MM.1S (cell line): Measurements from ENCODE around the gene GNPTG.

Source experiments
- EZH2 ChIP-seq: fragments of 300-600 bp; sonication (generic); optimal IDR thresholded peaks from 2 replicates; pipeline ENCODE3; 2017; ENCODE audit warnings: low read depth, mild to moderate bottlenecking, antibody characterized with exemption, low read length, mixed read lengths
- EZH2phosphoT487 ChIP-seq: fragments of 300-600 bp; sonication (generic); IDR thresholded peaks from 2 replicates; pipeline ENCODE4 v1.6.1; 2018; ENCODE audit warnings: antibody characterized with exemption, low read length
- TF ChIP-seq, protein P1 (sequence below): fragments of 300-600 bp; sonication (generic); IDR thresholded peaks from 2 replicates; pipeline ENCODE4 v1.5.1; 2016; ENCODE audit warnings: antibody characterized with exemption, low read length, mixed read lengths

GRCh38 chr16:1398351-1398750 lies 46.6 kb downstream of the GNPTG start:
- TF ChIP-seq, protein P1, sequence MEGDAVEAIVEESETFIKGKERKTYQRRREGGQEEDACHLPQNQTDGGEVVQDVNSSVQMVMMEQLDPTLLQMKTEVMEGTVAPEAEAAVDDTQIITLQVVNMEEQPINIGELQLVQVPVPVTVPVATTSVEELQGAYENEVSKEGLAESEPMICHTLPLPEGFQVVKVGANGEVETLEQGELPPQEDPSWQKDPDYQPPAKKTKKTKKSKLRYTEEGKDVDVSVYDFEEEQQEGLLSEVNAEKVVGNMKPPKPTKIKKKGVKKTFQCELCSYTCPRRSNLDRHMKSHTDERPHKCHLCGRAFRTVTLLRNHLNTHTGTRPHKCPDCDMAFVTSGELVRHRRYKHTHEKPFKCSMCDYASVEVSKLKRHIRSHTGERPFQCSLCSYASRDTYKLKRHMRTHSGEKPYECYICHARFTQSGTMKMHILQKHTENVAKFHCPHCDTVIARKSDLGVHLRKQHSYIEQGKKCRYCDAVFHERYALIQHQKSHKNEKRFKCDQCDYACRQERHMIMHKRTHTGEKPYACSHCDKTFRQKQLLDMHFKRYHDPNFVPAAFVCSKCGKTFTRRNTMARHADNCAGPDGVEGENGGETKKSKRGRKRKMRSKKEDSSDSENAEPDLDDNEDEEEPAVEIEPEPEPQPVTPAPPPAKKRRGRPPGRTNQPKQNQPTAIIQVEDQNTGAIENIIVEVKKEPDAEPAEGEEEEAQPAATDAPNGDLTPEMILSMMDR: no peak
- TF ChIP-seq EZH2 (no peak), EZH2phosphoT487 (no peak)
